Measurements from ENCODE around the gene PTH.

PTH gene

DNA sequence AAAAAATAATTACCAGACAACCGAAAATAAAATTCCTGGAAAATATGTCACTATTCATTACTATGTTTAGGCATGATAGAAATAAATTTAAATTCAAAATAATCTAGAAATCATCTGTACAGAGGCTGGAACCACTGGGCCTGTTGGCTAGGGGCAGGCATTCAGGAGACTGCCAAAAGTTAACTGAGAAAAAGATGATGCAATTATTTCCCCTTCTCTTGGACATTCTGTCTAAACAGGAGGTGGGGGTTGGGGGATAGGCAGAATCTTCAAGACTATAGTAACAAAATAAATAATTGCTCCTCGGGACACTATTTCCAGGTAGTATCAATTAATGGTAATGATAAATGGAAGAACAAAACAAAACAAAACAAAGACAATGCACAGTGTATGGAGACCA lies 46.9 kb downstream of the PTH start:
- no peak for DNase-seq

DNA sequence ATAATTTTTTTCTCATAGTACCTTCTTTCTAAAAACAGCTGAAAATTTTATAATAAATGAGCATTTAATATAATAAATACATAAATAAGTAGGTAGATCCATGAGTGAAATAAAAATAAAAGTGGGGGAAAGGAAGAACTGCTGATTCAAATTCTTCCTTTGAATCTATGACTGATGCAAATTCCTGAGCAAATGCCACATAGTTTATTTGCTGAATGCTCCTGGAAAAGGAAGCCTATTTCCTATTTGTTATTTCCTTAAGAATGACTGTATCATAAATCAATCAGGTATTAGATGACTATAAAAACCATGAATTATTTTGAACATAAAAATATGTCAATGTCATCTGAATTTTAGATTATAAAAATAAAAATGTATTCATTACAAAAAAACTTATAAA lies 49.4 kb downstream of the PTH start:
- no peak for DNase-seq

- DNase-seq, result no peak
Measured at GRCh38 chr11:13445588-13445987, 50.2 kb downstream of the PTH start.
